Transverse colon (tissue), 4 donors: Measurements from ENCODE around the gene PDZD2. TPM values are rescaled to one million over a fixed set of nuclear protein-coding genes. Genes with fewer than 3 reads are reported as not detected.

ENCODE experiments used
- DNase-seq: peaks from one replicate; pipeline ENCODE4 v3.0.0-alpha.2; 2019
- H3K27ac ChIP-seq, 4 donors: fragments of 200-600 bp; sonication (generic); 2 replicates each; pipeline ENCODE4 v1.5.1; 2016 to 2018; ENCODE audit warnings: inconsistent platforms in 4 of 4
- H3K27me3 ChIP-seq: fragments of 200-600 bp; sonication (generic); 2 replicates; pipeline ENCODE4 v1.5.1; 2017; ENCODE audit warnings: inconsistent platforms
- H3K36me3 ChIP-seq, 4 donors: fragments of 200-600 bp; sonication (generic); 2 replicates each; pipeline ENCODE4 v1.5.1; 2017 to 2019; ENCODE audit warnings: inconsistent platforms in 4 of 4
- H3K4me1 ChIP-seq, 4 donors: fragments of 200-600 bp; sonication (generic); 2 replicates each; pipeline ENCODE4 v1.5.1; 2017 to 2020; ENCODE audit warnings: inconsistent platforms in 4 of 4
- H3K4me3 ChIP-seq, 4 donors: fragments of 200-600 bp; sonication (generic); 1 replicate in 1 of 4; 2 replicates in 3 of 4; pipeline versions ENCODE4 v1.5.1 to v1.6.1; 2017 to 2019; ENCODE audit warnings: inconsistent platforms in 4 of 4
- H3K9me3 ChIP-seq, 2 donors: fragments of 200-600 bp; sonication (generic); 2 replicates each; pipeline ENCODE4 v1.5.1; 2017 to 2019; ENCODE audit warnings: inconsistent platforms in 2 of 2
- CTCF ChIP-seq, 5 experiments: fragments of 200-600 bp in 3 of 5; fragments of 450-650 bp in 2 of 5; sonication (generic) in 3 of 5; IDR thresholded peaks; 1 replicate in 2 of 5; 2 replicates in 3 of 5; pipeline ENCODE4 v1.5.1; 2016 to 2017; ENCODE audit warnings: antibody characterized with exemption in 5 of 5, inconsistent platforms in 3 of 5, mild to moderate bottlenecking in 2 of 5, moderate library complexity in 1 of 5
- EP300 ChIP-seq: sonication (generic); formaldehyde crosslinking; IDR thresholded peaks from one replicate; pipeline ENCODE4 v1.6.1; 2017; ENCODE audit warnings: antibody characterized with exemption, low read depth
- POLR2A ChIP-seq: fragments of 450-650 bp; IDR thresholded peaks from one replicate; pipeline ENCODE4 v1.6.1; 2016; ENCODE audit warnings: antibody characterized with exemption, mild to moderate bottlenecking, moderate library complexity
- POLR2AphosphoS5 ChIP-seq, 3 donors: sonication (generic); formaldehyde crosslinking; IDR thresholded peaks; one replicate each; pipeline ENCODE4 v1.6.1; 2016; ENCODE audit warnings: antibody characterized with exemption in 3 of 3
- WGBS, 2 donors: methylation state at CpG; one replicate each; pipeline ENCODE4 v1.1.5; 2018; ENCODE audit warnings: low coverage in 1 of 2; 5-methylcytosine and 5-hydroxymethylcytosine counted together
- in situ Hi-C, 4 donors: fragments of 200-750 bp; cut with MboI; loops; one replicate each; pipeline versions ENCODE4 v1.15.0 to v1.15.1; 2017; ENCODE audit warnings: low sequenced_read_pairs in 3 of 4, low pct_ligation_motif_present in 1 of 4, low pct_unique_long_range_greater_than_20kb in 1 of 4
- intact Hi-C: fragments of 100-400 bp; cut with DNase I; formaldehyde crosslinking; loops from one replicate; pipeline ENCODE4 v1.15.1; 2023; ENCODE audit warnings: low total_unique reads
- total RNA-seq, 4 donors: library from RNA; depleted of rRNA; stranded (reverse); fragments of >200 nt; gene quantifications; one replicate each; pipeline ENCODE4 v1.1.0, GENCODE V29; 2016

PDZD2 gene
- total RNA-seq, 4 donors from 2014 or later, result 2.0 to 3.7 (median 2.8) TPM

DNA sequence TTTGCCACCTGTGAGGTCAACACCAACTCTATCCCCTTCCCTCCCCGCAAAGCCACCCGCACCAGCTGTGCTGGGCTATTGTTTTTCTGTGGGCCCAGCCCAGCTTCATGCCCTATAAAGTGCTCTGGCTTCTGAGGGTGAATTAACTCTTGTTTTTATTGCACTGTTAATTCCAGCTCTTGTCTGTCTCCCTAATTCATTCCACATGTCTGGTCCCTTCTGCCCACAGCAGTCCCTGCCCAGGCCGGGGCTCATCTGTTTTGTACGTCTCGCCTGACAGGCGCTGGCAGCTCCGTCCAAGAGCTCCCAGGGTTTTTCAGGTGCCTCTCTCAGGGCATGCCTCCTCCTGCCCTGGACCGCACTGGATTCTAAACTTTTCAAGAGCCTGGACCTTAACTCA is 118.9 kb downstream of the PDZD2 start:
- intact Hi-C loops (no loop called here), in situ Hi-C loops (no loop called here)
- Histone ChIP-seq H3K4me3 (no peak overlapping the region), H3K9me3 (no peaks in the 10 kb centered on the region), H3K27ac (no peak overlapping the region), H3K36me3 (no peaks in the 10 kb centered on the region), H3K27me3 (no peaks in the 10 kb centered on the region), H3K4me1 (no peaks in the 10 kb centered on the region)
- TF ChIP-seq POLR2A (no peak), EP300 (no peak), CTCF (IDR thresholded peaks at IDR 0.05) (no peak), POLR2AphosphoS5 (IDR thresholded peaks at IDR 0.05) (no peak)
- no peak for DNase-seq
- WGBS, 2 donors, result 91% methylated on average over 8 of the region's 8 CpGs; no CpG with 5 or more reads in 1 of the 2 donors

GRCh38 chr5:31758803-31759425 is 120.0 kb downstream of the PDZD2 start:
- H3K4me1 ChIP-seq, result no peaks in the 10 kb centered on the region
- DNase-seq, result no peak
- intact Hi-C loops (no loop called here), in situ Hi-C loops (no loop called here)
- no peak overlapping the region for H3K4me3 ChIP-seq
- TF ChIP-seq POLR2AphosphoS5 (IDR thresholded peaks at IDR 0.05), result no peak
- TF ChIP-seq CTCF (IDR thresholded peaks at IDR 0.05), result no peak
- no peak for TF ChIP-seq EP300
- WGBS, 2 donors, result 73 to 100% methylated on average over 3 to 11 of the region's 11 CpGs
- no peaks in the 10 kb centered on the region for H3K27me3 ChIP-seq
- no peak overlapping the region for H3K27ac ChIP-seq
- no peaks in the 10 kb centered on the region for H3K9me3 ChIP-seq
- no peaks in the 10 kb centered on the region for H3K36me3 ChIP-seq

DNA sequence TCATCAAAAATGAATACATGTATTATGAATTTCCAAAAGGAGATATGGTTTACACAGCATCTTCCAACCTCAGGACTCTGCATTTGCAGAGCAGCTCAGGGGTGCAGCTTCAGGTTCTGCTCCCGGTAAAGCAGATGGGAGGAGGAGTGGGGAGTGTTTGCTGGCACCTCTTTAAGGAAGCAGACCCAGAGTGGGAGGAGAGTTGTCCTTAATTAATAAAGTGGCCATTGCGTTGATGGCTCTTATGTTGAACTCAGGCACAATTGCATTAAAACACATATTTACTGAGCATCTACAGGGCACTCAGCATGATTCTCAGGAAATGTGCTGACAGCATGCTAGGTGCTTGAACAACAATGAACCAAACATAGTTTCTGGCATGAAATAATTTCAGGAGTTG is 121.0 kb downstream of the PDZD2 start:
- Histone ChIP-seq H3K27me3 (no peaks in the 10 kb centered on the region), H3K4me3 (no peak overlapping the region), H3K4me1 (no peaks in the 10 kb centered on the region), H3K27ac (no peak overlapping the region), H3K9me3 (no peaks in the 10 kb centered on the region), H3K36me3 (no peaks in the 10 kb centered on the region)
- WGBS, 2 donors, result 69 to 86% methylated on average over 2 of the region's 2 CpGs
- no peak for DNase-seq
- TF ChIP-seq EP300 (no peak), POLR2AphosphoS5 (IDR thresholded peaks at IDR 0.05) (no peak), CTCF (IDR thresholded peaks at IDR 0.05) (no peak), POLR2A (no peak)
- intact Hi-C loops (no loop called here), in situ Hi-C loops (no loop called here)

DNA sequence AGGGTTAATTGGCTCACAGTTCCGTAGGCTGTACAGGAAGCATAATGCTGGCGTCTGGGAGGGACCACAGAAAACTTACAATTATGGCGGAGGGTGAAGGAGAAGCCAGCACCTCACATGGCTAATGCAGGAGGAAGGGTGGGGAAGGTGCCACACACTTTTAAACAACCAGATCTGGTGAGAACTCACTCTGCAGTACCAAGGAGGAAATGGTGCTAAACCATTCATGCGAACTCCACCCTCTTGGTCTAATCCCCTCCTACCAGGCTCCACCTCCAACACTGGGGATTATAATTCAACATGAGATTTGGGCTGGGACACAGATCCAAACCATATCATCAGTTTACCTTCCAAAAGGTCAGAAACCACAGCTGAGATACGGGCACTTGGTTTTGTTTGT is 122.9 kb downstream of the PDZD2 start:
- no peak for TF ChIP-seq CTCF (IDR thresholded peaks at IDR 0.05)
- no peak for TF ChIP-seq EP300
- TF ChIP-seq POLR2AphosphoS5 (IDR thresholded peaks at IDR 0.05), result no peak
- no peak for TF ChIP-seq POLR2A
- in situ Hi-C loops, result no loop called here
- Histone ChIP-seq H3K9me3 (no peaks in the 10 kb centered on the region), H3K4me1 (no peaks in the 10 kb centered on the region), H3K4me3 (no peak overlapping the region), H3K36me3 (no peaks in the 10 kb centered on the region), H3K27me3 (no peaks in the 10 kb centered on the region), H3K27ac (no peak overlapping the region)
- intact Hi-C loops, result no loop called here
- WGBS, 2 donors, result 79 to 80% methylated on average over 4 to 5 of the region's 5 CpGs
- no peak for DNase-seq
